ENCODE data around the gene SLC4A3.
A peak's percentile ranks its signal among the peaks of the same experiment; 100 is the strongest.

Gene SLC4A3

DNA sequence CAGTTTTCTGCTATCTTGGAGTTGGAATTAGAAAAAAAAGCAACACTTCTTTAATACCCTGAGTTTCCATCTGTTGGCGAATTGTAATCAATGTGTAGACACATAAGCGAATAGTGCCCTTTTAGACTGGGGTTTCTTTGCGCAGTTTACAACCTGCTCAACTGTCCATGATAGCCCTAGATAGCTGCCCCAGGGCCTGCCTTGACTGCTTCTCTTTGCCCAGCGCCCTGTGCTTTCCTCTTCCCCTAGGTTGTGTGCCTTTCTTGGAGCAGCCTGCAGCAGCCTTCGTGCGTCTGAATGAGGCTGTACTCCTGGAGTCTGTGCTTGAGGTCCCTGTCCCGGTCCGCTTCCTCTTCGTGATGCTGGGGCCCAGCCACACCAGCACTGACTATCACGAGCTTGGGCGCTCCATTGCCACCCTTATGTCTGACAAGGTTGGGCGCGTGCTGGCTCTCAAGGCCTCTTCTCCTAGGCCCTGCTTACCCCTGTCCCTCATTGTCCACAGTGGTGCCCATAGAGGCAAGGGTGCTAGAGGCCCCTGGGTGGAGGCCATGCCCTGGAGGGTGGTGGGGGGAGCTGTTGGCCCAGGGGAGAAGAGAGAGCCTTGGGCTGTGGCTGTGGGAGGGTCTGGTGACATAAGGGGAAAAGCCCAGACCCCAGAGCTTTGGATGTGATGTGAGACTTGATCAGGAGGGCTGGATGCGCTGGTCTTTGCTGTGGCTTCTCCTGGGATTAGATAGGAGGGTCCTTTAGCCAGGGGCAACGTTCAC is 6.9 kb downstream of the SLC4A3 start:
- DNase-seq, result no peak

DNA sequence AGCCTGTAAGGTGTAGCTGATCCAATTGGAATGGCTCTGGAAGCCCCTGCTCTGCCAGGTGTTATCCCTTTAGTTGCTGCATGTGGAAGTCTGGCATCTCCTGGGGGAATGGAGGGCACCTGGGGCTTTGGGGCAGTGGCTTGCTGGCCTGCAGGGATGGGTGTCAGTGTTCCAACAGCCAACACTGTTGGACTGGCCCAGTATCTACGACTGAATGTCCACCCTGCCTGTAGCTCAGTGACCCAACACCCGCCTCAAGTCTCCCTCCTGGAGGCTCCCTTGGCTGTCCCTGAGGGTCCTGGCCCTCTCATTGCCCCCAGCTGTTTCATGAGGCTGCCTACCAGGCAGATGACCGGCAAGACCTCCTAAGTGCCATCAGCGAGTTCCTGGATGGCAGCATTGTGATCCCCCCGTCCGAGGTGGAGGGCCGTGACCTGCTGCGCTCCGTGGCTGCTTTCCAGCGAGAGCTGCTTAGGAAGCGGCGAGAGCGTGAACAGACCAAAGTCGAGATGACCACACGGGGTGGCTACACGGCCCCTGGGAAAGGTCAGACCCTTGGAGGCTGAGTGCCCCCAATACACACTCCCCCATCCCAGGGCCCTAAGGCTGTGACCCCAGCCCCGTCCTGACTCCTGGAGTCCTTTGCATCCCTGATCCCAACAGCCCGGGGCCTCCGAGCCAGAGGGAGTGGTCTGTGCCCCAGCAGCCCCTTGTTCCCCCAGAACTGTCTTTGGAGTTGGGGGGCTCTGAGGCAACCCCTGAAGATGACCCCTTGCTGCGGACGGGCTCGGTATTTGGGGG is 7.7 kb downstream of the SLC4A3 start:
- no peak for DNase-seq

DNA sequence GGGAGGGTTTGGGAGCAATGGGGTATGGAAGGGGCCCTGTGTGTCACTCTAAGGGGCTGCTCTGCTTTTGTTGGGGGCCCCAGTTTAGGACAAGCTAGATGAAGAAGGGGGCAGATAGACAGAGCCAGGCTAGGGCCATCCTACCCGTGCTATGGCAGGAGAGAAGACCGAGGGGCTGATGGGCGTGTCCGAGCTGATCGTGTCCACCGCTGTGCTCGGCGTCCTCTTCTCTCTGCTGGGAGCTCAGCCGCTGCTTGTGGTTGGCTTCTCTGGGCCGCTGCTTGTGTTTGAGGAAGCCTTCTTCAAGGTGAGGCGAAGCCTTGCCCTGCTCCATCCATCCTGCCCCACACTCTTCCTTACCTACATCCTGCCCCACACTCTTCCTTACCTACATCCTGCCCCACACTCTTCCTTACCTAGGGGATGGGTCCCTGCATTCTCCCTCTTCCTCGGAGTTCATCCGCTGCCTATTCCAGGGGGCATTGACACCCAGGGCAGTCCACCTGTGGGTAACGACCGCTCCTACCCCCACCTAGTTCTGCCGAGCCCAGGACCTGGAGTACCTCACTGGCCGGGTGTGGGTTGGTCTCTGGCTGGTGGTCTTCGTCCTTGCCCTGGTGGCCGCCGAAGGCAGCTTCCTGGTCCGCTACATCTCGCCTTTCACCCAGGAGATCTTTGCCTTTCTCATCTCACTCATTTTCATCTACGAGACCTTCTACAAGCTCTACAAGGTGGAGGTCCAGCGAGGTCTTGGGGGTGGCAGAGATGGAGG is 8.9 kb downstream of the SLC4A3 start:
- no peak for DNase-seq

DNA sequence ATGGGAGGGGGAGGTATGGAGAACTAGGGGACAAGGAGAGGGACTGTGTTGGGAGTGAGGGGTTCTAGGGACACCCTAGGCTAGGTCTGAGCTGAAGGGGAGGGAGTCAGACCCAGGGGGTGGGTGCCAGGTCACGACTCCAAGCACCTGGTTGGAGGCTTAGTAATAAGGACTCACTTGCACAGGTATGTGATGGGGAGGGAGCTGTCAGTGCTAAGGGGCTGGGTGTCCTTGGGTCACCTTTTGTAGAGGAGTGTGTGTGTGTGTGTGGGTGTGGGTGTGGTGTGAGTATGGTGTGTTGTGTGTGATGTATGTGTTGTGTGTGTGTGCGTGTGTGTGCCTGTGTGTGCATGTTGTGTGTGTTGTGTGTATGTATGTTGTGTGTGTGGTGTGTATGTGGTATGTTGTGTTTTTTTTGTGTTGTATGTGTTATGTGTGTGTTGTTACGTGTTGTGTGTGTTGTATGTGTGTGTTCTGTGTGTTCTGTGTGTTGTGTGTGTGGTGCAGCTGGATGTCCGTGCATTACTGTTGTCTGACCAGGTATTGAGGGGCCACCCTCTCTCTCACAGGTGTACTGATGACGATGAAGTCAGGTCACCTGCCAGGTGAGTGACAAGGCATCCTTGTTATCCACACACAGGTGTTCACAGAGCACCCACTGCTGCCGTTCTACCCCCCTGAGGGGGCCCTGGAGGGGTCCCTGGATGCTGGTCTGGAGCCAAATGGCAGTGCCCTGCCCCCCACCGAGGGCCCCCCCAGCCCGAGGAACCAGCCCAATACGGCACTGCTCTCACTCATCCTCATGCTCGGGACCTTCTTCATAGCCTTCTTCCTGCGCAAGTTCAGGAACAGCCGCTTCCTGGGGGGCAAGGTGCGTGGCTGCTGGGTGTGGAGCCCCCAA is 9.8 kb downstream of the SLC4A3 start:
- no peak for DNase-seq

DNA sequence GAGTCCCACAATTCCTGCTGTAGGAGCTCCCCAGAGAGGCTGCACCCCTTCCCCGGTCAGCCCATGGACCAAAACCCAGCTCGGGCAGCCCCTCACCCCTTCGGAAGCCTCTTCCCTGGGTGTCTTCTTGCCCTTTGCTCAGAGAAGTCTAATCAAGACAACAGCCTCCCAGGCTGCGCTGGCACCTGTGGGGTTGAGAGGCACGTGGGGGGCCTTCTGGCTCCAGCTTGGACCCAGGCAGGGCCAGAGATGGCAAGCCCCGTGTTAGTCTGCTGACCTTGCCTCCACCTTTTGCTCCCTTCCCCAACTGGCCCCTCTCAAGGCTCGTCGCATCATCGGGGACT is 10.4 kb downstream of the SLC4A3 start:
- no peak for DNase-seq

DNA sequence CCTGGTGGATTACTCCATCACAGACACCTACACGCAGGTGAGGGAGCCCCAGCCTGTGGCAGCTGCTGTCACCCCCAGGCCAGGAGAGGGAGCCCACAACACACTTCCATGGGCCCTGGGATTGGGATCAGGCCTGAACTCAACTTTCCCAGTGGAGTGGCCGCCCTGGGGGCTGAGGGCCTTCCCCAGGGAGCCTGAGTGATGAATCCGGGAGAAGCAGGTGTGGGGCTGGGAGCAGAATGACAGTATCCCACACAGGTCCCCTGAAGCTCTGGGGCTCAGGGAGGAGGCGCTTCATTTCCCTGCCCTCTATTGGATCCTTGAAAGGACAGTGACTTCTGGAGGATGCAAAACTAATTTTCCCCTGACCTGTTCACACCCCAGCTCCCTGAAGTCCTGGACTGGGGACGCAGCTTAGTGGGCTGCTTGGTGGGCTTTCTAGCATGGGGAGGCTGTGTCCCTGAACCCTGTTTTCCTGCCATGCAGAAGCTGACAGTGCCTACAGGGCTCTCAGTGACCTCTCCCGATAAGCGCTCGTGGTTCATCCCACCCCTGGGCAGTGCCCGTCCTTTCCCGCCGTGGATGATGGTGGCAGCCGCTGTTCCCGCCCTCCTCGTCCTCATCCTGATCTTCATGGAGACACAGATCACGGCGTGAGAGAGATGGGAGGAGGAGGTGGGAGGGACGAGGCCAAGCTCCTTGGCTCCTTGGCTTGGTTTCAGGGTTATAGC is 11.0 kb downstream of the SLC4A3 start:
- DNase-seq, result no peak

DNA sequence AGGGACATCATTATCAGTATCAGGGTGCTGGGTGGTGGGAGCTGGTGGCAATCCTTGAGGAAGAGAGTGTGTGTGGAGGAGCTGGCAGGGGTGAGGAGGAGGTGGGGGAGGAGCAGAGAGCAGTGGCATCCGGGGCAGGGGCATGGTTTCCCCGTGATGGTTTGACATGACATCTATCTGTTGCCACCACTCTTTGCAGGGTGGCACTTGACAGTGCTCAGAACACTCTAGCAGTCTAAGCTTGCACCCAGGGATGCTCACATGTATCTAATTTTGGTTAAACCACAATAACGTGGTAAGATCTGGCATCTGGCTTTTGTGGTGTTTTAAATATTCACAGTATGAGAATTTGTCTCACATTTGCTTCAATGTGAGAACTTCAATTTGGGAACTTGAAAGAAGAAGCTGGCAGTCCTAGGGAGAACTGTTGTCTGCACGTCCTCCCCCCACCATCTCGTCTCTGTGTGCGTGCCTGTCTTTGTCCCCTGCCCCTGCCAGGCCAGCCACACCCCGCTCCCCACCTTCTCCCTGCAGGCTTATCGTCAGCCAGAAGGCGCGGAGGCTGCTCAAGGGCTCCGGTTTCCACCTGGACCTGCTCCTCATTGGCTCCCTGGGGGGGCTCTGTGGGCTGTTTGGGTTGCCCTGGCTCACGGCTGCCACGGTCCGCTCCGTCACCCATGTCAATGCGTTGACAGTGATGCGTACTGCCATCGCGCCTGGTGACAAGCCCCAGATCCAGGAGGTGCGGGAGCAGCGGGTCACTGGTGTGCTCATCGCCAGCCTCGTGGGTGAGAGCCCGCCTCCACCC is 11.7 kb downstream of the SLC4A3 start:
- no peak for DNase-seq

DNA sequence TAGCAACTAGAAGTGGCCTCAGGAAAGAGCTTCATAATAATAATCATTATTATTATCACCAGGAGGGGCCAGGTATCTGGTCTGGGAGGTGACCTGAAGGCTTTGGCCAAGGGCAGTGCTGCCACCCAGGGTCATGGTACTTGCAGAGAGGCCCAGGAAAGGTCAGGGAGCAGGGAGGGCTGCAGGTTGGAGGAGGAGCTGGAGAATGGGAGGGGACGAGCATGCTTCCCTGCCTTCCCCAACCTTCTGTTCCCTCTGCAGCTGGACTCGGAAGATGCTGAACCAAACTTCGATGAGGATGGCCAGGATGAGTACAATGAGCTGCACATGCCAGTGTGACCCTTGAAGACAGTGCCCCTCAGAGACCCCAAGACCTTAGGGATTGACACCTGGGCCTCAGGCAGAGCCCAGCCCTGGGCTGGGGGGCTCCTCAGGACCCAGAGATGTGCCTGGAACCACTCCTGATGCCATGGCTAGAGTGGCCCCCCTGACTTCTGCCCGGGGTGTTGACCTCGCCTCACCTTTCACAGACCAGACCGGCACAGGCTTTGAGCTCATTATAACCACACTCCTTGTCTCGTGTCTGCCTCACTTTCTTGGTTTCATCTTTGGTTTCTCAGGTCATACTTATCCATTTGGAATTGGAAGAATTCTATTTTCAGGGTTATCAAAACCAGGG is 14.1 kb downstream of the SLC4A3 start:
- no peak for DNase-seq

DNA sequence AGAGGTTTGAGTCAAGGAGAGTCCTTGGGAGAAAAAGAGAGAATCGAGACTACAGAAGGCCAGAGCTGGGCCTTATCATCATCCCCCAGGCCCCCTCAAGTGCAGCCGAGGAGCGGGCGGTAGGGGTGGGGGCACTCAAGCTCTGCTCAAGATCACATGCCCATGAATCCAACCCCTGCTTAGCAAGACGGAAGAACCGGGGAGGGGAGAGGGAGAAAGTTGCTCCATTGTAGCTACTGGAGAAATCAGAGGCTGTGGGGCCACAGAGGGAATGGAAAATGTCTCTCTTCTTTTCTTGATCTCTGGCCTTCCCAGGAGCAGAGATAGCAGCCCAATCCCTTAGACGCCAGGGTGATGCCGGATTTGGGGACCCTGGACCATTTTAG is 14.6 kb downstream of the SLC4A3 start:
- no peak for DNase-seq

DNA sequence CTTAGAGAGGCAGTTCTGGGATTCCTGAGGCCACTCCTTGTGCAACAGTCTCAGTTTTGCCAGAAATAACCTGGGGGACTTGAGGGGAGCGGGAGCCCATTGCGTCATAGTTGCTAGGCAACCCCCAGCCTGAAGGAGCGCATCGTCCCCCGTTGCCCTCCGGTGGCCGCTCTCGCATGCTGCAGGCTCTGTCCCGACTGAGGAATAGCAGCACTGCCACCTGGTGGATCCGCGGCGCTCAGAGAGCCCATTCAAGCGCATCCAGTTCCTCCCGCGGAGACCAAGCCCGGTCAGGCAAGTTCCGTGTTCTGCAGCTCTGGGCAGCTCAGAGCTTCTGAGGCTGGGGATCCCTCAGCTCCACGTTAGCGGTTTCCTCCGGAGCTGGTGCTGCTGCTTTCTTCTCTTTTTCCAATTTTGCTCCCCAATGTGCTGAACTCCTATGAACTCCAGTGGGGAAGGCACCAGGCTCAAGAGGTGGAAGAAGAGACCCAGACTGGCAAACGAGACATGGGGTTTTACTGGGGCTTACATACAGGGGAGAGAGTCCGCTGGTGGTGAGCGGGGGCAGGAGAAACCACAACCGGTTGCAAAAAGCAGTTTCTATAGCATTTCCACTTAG is 15.1 kb downstream of the SLC4A3 start:
- peak; percentile 83 for DNase-seq

DNA sequence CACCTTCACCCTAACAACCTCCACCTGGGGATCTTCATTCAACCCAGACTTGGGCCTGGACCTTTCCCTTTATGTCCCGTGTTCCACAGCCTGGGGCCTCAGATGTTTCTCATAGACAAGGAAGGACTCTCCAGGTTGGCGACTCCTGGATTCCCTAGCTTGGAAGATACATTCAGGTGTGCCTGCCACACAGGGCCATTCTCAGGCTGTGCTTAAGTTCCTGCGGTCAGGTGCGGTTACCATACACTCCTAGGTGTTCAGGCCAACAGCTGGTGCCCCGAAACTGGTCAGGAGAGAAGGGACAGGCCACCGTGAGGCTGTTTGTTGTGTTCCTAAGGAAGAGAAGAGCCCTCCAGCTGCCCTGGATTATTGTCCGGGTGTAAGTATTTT is 15.6 kb downstream of the SLC4A3 start:
- DNase-seq, result no peak

DNA sequence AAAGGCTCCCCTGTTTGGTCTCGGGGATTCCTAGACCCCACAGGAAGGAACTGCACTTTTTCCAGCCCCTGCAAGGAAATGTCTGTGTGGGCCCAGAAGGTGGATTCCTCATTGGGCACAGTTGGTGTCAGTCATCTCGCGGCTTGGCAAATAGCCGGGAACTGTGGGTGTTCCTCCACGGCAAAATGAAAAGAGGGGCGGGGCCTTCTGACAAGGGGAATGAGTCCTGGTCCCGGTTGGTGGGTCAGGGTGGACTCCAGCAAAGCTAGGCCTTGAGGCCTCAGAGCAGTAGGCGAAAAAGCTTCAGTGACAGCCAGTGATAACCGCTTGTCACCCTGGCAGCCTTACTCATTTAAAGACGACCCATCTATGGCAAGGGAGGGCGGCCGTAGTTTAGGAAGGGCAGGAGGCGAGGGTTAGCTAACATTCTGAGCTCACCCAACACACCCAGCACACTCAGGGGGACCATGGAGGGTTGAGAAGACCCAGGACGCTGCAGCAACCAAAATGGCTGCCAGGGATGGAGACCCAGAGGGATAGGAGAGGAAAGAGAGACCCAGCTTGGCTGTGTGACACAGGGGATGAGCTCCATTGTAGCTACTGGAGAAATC is 16.5 kb downstream of the SLC4A3 start:
- no peak for DNase-seq

DNA sequence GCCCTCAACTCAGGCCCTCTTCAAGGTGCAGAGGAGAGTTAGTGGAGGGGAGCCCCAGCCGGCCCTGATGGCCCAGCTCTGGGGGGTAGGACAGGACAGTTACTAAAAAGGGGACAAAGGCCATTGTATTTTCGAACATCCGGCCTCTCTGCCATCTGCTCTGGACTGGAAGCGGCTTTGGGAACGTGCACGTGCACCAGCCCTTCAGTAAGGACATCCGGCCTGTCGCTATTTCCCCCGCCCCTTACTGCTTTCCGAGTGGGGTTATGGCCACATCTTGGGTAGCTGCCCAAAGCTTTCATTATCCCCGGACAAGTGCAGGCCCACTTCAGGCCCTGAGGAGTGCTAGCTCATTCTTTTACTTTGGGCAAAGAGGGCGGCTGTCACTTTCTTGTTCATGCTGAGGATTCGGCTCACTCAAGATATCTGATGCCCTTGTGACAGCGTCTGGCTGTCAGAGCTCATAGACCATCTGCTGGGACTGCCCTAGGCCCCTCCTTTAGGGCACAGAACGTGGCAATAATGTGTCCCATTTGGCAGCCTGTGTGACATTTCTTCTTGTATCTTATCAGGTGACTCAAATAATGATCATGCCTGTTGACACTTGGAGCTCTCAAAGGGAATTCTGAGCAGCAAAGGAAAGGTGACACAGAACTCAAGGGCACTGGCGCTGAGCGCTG is 17.5 kb downstream of the SLC4A3 start:
- DNase-seq, result no peak

DNA sequence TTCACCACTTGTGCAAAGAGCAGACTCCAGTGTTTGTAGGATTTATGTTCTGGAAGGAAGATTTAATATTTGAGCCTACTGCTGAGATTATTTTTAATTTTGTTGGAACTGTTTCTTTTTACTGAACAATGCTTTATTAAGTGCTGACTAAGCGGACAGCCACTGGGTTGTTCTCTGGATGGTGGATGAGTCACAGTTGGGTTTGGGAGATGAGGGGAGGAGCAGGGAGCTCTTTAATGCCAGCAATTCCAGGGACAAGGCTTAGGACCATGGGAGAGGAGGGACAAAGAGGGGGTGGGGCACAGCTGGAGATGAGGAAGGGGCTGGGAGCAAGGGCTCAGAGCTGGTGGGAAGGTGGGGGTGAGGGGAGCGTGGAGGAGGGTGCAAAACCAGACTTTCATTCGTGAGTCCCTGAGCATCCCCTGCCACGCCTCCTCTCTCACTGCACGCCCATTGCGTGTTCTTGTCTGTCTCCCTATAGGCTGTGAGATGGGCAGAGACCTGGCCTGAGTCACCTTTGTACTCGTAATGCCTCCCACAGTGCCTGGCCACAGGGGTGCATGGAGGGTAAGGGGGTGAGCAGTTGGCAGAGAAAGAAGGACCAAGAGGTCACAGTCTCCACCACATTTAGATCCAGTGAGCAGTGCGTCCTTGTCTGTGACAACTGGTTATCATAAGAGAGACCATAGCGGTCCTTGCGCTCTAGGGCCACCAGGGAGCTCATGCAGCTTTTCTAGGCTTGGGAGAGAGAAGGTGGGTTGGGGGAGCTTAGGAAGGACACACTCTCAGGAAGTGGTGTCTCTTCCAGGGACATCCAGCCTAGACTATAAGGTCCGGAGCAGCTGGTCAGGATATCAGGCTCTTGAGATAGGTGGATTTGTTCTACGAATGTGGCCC is 18.4 kb downstream of the SLC4A3 start:
- no peak for DNase-seq

DNA sequence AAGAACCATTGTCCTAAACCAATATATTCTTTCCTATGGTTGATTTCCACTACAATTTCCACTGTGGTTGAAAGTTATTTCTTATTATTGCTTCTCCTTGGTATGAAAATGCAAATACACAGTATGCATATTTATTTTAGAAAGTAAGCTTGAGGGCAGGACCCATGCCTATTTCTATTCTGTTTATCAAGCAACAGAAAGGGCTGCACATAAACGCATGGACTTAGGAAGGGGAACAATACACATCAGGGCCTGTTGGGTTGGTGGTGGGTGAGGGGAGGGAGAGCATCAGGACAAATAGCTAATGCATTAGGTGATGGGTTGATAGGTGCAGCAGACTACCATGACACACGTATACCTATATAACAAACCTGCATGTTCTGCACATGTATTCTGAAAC is 20.7 kb downstream of the SLC4A3 start:
- no peak for DNase-seq

DNA sequence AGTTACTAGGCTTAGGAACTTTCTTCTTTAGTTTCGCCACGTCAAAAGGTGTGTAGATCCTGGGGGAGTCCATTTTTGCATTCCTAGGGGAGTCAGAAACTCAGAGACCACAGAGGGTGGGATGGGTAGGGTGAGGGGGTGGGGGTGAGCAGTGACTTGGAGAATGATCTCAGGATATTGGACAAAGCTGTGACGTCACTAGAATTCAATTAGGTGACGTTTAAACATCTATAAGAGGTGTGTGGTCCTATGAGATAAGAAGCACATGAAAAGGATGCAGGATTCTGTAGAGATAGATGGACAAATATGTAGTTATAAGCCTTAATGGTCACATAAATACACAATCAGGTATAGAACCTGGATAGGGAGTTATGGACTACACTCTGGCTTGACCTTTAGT is 21.5 kb downstream of the SLC4A3 start:
- no peak for DNase-seq

DNA sequence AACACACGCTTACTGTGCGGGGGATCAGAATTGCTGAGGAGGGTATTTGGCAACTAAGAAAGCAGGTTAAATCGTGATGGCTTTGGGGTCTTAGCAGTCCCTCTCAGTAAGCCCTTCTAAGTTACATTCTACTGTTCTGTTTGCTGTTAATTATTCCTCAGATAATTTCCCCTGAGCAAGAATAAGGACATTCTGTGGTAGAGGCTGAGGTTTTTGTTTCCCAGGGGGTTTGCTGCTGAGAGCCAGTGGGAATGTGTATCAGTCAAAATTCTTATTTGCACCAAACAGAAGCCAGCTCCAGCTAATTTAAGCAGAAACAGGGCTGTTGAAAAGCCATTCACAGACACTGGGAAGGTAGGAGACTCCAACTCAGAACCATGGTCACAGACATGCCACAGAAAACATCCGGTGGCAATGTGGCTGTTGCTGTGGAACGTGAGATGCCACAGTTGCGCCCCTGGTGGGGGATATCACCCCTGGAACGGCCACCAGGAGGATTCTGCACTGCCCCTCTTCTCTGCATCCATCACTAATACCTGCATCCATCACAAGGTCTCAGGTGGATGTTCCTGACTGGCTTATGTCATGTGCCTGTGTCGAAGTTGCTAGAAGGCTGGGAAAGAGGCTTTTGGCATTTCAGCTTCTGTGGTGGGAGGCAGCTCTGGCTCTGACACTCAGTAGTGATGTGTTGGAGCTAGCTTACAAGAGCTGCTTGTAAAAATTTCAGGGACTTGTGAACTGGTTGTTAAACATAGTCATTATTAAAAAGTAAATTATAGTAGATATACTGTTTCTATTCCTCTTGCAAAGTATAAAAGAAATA is 23.2 kb downstream of the SLC4A3 start:
- DNase-seq, result no peak
